Dedifferentiated amniotic fluid mesenchymal stem cell (primary cell): Measurements from ENCODE around the gene DZIP1.
A peak's percentile ranks its signal among the peaks of the same experiment; 100 is the strongest.

ENCODE experiments used
- DNase-seq: peaks from one replicate; pipeline ENCODE4 v3.0.0-alpha.2; 2016; ENCODE audit errors: extremely low spot score

The DZIP1 gene

DNA sequence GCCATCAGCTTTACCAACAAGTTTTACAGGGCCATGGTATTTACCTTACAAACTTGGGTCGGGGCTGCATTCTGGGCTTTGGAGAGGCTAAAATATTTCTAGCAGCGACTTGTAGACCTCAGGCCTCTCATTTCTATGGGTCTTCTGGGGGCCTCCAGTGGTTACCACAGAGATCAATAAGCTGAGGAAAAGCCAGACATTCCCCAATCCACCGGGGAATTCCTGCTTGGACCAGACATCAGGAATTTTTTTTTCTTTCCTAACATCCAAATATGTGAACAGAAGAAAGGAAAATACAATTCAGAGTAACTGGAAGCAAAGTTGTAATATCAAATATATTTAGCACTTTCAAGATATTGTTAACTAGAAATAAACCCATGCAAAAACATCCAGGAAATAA is 1.5 kb downstream of the DZIP1 start:
- DNase-seq = no peak

DNA sequence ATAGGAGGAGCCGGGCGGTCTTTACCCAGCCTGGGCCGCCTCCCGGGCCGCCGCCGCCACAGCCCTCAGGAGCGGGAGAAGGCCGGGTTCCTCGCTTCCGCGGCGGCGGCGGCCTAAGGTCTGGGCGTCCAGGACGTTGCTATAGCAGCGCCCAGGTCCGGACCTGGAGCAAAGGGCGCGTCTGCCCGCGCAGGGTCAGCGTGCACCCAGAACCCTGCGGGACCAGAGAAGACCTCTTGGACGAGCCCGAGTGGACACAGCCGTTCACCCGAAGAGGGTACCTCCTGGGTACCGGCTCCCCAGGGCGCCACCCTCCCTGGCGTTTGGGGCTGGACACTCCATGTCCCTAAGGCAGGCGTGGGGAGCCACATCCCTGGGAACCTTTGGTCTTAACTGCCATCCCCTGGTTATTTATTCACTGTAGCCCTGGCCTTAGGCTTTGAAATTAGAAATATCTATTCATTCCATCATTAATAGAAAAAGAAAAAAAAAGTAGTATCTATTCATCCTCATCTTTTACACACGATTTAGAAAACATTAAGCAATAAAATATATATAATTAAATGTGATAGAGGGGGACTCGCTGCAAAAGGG is 2.4 kb downstream of the DZIP1 start:
- DNase-seq = no peak

DNA sequence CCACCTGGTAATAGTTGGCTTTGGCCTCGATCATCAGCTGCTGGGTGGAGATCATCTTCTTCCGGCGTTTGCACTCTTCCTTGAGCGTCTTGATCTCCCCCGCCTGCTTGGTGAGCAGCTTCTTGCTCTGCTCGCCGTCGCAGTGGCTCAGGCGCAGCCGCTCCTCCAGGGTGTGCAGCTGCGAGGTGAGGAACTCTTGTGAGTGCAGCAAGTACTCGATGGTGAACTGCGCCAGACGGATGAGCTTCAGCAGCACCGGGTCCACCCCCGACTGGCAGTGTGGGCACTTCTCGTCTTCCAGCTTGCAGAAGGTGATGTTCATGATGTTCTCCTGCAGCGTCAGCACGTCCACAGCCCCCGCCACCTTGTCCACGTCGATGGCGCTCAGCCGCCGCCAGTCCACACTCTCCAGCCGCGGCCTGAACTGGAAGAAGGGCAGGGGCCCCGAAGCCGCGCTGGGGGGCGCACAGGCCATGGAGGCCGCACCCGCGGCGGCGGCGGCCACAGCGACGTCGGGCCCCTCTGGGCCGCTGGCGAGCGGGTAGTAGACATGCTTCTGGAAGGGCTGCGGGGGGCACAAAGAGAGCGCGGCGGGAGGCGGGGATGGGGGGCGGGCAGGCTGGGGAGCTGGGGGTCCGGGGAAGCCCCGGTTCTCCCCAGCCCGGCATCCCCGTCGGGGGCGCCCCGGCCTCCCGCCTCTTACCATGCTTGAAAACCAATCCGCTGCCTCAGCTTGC is 3.0 kb downstream of the DZIP1 start:
- no peak for DNase-seq

DNA sequence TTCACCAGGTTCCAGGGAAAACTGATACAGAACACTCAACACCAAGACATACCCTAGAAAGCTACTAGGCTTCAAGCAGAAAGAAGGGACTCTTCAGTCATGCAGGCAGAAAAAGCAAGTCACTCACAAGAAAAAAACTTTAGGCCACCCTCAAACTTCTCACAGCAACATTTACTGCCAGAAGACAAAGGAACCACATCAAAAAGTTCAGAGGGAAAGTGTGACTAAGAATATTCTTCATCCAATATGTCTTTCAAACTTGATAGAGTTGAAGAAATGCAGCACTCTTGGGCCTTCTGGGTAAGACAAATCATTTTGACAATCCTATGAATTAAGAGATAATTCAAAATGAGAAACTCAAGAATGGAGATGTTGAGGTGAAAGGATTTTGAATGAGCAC is 7.7 kb downstream of the DZIP1 start:
- DNase-seq = no peak

DNA sequence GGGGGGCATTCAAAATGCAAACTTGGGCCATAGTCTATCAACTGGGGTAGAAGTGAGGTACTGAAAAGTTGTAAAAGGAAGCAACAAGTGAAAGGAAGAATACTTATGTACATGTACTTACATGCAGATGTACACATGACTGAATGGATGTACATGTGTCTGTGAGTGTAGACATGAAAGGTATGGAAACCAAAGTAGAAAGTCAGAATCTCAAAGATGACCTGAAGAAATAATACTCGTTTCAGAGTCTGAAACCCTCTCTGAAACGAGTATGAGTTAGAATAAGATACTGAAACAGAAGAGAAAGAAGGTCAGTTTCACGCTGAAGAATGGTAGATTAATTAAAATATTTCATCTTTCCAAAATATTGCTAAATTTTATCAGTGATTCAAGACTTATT is 13.9 kb downstream of the DZIP1 start:
- DNase-seq = no peak

DNA sequence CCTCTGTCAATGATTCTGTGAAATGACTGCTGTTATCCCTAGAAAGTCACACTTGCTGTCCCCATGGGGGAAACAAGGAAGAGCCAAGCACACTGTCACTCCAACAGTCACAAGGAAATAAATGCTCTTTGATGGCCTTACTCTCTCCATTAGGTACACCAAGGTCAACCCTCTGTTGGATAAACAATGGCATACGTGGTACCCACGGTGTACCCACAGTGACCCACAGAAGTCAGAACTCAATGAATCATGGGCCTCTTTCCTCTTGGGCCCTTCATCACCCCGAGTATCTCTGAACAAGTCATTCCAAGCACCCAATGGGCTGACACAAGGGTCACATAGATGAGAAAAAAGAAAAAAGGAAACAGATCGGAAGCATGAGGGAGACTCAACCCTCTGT is 15.4 kb downstream of the DZIP1 start:
- no peak for DNase-seq

DNA sequence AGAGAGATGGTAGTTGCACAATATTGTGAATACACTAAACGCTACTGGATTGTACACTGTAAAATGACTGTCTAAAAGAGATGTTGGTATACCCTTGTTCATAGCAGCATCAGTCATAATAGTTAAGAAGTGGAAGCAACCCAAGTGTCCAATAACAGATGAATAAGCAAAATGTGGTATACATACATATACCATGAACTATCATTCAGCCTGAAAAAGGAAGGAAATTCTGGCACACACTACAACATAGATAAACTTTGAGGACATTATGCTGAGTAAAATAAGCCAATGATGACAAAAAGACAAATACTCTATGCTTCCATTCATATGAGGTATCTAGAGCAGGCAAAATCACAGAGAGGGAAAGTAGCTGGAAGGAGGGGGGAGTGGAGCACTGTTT is 16.0 kb downstream of the DZIP1 start:
- DNase-seq = no peak

DNA sequence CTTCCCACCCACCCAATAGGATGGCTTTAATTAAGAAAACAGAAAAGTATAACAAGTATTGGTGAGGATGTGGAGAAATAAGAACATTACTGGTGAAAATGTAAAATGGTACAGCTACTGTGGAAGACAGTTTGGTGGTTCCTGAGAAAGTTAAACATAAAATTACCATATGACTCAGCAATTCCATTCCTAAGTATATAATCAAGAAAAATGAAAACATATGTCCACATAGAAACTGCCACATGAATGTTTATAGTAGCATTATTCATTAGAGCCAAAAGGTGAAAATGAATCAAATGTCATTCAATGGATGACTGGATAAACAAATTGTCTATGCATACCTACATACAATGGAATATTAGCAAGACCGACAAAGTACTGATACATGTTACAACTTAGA is 16.9 kb downstream of the DZIP1 start:
- DNase-seq = peak; percentile 42

DNA sequence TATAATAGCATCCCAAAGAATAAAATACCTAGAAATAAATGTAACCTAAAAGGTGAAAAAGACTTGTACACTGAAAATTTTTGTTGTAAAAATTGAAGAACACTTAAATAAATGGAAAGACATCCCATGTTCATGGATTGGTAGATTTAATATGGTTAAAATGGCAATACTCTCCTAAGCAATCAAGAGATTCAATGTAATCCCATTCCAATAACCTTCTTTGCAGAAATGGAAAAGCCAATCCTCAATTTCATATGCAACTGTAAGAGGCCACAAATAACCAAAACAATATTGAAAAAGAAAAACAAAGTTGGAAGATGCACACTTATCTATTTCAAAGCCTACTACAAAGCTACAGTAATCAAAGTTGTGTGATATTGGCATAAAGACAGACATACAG is 17.7 kb downstream of the DZIP1 start:
- DNase-seq = no peak

DNA sequence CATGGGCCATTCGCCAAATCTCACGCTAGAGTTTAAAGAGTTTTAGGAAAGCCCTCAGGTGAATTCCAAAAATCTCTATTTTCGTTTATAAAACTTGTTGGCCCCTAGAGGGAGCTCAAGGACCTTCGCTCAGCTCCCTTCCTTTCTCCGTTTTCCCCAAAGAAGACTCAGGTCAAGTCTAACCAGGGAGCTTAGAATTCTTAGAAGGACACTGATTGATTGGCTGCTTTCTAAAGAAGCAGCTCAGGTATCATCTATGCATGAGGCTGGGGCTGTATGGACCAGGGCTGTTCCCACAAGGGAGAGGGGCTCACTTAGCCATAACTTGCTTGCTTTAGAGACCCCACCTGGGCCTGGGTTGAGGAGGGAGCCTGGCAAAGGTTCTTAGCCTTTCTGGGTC is 20.5 kb downstream of the DZIP1 start:
- peak; percentile 48 for DNase-seq

DNA sequence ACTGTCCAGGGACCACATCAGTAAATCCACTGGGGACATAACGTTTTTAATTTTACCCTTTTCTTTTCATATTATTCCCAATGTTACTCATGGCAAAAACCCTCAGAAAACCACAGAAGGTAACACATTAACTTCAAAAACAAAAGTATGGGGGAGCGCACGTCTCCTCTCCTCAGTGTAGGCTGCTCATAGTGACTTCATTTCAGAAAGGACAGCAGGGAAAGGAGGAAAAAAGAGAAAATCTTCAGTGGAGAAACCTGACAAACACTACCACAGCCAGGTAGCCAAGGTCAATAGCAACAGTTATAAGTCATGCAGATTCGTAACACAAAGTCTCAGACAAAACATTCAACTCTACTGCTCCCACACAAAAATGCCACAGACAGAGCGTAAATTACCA is 21.4 kb downstream of the DZIP1 start:
- no peak for DNase-seq

DNA sequence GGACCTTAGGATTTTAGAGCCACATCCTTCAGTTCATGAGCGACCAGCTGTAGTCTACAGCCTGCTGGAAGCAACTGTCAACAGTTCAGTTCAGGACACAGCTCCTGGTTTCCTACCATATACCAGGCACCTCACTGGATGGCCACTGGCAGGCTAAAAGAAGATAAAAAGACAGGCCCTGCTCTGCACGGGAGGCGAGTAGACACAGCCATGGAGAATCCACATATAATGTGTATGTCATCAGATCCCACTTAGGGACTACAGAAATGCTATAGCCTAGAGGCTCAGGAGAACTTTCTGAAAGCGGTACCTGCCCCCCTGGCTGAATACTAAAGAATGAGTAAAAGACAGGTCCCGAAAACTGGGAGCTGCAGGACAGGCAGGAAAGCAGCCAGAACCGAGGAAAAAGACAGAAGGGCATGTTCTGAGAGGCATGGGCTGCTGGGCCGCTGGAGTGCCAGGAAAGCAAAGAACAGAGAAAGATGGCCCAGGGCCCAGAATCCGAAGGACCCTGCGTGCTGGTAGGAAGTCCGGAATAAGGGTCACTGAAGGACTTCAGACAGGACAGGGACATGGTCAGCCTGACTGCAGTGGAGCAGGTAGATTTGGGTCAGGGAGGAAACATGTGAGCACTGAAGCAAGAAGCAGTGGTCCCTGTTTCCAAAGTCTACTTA is 23.5 kb downstream of the DZIP1 start:
- DNase-seq = no peak

DNA sequence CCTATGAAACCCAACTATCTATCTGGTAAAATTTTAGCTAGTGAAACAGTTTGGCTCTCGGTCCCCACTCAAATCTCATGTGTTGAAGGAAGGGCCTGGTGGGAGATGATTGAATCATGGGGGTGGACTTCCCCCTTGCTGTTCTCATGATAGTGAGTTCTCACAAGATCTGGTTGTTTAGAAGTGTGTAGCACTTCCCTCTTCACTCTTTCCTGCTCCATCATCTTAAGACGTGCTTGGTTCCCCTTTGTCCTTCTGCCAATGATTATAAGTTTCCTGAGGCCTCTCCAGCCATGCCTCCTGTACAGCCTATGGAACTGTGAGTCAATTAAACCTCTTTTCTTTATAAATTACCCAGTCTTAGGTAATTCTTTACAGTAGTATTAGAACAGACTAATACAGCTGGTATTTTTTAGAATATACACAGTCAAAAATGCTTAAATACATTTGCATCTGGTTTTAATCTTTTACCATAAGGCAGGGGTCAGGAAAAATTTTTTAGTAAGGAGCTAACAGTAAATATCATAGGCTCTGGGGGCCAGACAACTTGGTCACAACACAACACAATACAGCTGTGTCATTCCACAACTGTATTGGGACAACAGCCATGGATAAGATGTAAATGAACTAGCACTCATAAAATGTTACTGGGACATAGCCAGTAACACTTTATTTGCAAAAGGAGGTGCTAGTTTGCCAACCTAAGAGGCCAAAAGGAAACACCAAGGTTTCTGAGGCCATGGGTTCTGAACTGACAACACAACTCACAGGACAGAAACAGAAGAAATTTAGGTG is 24.3 kb downstream of the DZIP1 start:
- no peak for DNase-seq

DNA sequence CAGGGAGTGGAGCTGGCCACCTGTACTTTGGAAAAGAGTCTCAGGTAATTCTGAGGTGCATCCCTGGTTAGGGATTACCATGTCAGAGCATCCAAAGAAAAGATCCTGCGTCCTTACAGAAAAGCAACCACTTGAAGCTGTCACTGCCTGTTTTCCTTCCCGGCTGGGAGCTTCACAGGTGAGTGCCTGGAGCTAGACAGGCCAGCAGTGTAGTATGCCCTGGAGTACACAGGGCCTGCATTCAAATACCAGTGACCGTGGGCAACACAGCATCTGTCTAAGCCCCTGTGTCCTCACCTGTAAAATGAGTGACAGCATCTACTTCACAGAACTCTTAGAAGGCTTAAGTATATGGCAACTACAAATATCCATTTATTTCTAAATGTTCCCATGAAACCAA is 29.0 kb downstream of the DZIP1 start:
- DNase-seq = no peak

DNA sequence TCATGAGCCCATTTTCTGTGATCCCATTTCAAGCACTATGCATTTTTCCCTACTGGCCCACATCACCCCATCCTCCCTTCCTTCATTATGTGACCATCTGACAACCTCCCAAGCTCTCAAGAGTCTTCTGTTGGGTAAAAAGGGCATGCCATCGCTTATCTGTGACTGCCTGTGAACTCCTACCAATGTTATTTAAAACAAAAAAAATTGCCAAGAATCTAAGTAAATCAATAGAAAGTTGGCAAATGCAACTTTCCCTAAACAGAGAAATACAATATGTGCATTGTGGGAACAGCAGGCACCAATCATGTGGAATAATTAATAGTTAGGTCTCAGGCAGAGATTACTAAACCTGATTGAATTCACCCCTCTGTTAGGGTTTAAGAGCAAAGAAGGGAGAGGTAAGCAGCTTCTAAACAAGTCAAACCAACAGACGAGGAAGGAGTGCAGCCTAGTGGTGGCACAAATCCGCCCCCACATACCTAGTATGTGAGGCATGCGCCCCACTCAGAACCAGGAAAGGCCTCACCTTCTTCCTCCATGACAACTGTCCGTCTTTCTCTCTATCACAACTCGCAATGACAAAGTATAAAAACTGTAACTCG is 29.8 kb downstream of the DZIP1 start:
- no peak for DNase-seq

DNA sequence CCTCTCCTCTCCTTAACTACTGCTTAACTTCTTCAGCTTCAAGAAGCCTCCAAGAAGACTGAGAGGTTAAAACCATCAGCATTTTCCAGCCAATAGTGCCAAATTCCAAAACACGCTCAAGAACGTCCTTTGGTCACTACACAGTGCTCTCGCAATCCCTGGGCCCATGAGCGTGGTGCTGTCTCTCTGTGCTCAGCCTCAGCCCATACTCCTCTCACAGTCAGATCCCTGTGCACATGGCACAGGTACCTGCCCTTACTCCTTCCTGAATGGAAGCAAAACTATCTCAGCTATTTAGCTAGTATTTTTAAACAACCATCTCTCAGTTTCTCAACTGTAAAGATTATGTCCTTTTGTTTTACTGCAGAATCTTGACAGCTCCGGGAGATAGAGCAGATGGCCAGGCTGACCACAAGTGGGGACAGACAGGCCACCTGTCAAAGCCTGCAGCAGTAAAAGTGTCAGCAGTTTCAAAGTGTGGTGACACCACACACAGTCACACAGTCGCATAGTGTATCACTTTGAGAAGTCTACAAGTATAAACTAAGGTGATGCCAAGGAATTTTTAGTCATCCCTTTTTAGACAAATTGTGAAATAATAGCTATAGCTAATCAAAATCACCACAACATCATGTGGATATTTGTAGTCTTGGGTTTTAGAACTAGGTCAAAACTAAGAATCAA is 35.7 kb downstream of the DZIP1 start:
- no peak for DNase-seq

DNA sequence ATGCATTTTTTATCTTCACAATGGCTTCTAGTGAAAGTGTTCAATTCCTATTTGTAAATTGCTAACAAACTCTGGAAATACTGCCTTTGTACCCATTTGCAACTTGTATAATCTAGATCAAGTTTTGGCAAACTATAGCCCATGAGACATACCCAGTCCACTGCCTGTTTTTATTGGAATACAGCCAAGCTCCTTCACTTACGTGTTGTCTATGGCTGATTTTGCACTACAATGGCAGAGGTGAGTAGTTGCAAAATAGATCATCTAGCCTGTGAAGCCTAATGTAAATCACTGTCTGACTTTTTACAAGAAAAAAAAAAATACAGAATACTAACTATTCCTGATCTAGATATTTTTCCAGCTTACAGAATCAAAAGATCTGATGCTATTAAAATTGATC is 37.1 kb downstream of the DZIP1 start:
- no peak for DNase-seq

DNA sequence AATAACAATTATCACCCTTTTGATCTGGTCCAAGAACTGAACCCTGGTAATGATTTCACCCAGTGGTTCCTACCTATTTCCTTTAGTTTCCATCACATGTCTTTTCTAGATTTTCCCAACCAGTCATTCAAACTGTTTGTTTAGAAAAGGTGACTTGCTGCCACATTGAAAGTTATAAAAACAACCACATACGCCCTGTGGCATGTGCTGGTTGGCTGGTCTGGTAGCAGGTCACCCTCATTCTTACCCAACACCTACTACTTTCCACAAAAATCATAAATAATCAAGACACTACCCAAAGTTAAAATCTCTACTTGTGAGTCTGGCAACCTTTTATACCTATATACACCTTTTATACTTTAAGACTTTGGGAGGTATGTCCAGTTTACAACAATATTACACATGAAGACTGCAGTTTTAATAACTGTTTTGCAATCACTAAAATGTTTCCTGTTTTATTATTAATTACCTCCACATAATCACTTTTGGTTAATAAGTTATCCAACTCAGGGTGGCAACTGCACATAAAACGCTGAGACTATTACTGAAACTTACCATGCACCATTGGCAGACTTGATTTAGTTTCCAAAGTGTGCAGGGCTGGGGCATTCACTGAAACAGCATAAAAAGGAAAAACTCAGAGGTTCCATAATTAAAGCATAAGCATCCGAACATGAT is 38.9 kb downstream of the DZIP1 start:
- no peak for DNase-seq

DNA sequence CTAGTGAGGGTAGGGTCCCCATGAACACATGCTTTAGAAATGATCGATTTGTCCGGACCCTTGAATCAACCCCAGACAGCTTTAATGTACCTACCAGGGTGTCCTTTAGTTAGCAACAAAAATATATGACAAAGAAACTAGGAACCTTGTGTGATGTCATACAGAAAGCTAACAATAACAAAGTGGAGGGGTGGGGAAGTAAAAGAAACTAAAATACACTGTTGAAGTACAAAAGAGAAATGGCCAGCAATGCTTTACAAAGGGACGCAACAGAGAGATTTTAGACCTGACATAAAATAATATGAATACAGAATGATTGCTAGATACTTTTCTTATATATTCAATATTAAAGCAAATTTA is 40.0 kb downstream of the DZIP1 start:
- no peak for DNase-seq

DNA sequence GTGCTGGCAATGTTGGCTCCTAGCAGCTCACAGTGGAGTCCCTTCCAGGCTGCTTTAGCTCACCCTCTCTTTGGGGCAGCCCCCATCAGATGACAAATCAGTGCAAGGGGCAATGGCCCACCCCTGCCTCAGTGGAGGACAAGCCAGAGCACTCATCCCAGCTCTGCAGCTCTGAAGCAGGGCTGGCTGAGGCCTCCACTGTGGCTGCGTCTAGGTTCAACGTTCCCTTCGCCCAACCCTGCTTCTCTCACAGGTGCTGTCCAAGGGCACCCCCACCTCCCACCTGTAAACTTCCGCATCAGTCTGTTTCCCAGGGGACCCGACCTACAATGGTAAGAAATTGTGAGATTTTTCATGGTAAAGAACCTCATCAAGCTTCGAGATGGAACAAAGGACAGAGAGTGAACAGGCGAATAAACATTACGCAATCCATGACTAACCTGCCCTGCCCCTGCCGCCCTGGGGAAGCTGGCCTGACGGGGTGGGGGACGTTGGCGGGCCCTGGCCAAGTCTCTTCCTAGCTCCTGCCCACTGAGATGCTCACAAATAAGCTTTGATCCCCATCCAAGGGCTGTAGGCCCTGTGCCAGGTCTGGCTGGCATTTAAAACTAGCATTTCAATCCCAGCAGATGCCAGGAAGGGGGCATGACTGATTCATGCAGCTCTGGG is 40.5 kb downstream of the DZIP1 start:
- no peak for DNase-seq

DNA sequence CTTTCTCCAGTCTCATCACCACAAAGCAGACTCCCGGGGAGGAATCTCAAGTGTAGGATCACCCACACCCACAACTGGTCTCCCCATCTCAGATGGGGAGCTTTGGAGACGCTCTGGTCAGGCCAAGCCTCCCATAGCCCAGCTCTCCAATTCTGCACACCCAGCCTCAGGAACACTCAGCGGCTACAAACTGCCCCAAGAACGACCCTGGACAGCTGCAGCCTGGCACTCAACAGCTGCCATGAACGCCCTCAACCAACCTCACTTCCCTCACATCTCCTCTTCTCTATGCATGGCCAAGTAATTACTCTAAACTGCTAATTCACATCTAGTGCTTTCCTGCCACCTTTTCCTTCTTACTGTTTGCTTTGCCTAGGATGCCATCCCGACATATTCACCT is 42.6 kb downstream of the DZIP1 start:
- DNase-seq = no peak
